Activated naive CD4-positive, alpha-beta T cell treated with anti-CD3 and anti-CD28 coated beads, Interleukin-2, amount 10 ng/mL, durations not matched to agents 7 days and 5 days (primary cell): Measurements from ENCODE around the gene FGD5.

Source experiments
- CTCF ChIA-PET: fragments of 350-600 bp; sonication (Branson Sonifier 250); formaldehyde crosslinking; loops from one replicate; lab custom pipeline; 2021; ENCODE audit warnings: antibody characterized with exemption; lab: Charles Lee
- DNase-seq: peaks from one replicate; pipeline ENCODE4 v3.0.0-alpha.2; 2020
- H3K27ac Mint-ChIP-seq: one replicate; pipeline ENCODE4 v1.8.0; 2021; ENCODE audit warnings: mild to moderate bottlenecking, moderate library complexity, mixed read lengths
- H3K27me3 Mint-ChIP-seq: one replicate; pipeline ENCODE4 v1.8.0; 2021; ENCODE audit warnings: mild to moderate bottlenecking, mixed read lengths
- H3K36me3 Mint-ChIP-seq: one replicate; pipeline ENCODE4 v1.8.0; 2021; ENCODE audit warnings: mixed read lengths
- H3K4me1 Mint-ChIP-seq: one replicate; pipeline ENCODE4 v1.8.0; 2021; ENCODE audit warnings: mixed read lengths
- H3K4me3 Mint-ChIP-seq: one replicate; pipeline ENCODE4 v1.8.0; 2021; ENCODE audit warnings: mild to moderate bottlenecking, moderate library complexity, mixed read lengths
- H3K9me3 Mint-ChIP-seq: one replicate; pipeline ENCODE4 v1.8.0; 2021; ENCODE audit warnings: mixed read lengths

Gene FGD5

GRCh38 chr3:14796403-14797077, 22.2 kb upstream of the FGD5 start:
- CTCF ChIA-PET: interaction anchor here (1.2 kb wide), 1 partner anchor 116 kb away, joined by 3 read pairs; no protein-coding TSS in a partner anchor
- H3K27ac Mint-ChIP-seq: no peak overlapping the region
- H3K4me1 Mint-ChIP-seq: peaks cover 3% of the 10 kb centered on the region
- H3K27me3 Mint-ChIP-seq: peaks cover 68% of the 10 kb centered on the region
- H3K9me3 Mint-ChIP-seq: no peaks in the 10 kb centered on the region
- no peaks in the 10 kb centered on the region for H3K36me3 Mint-ChIP-seq
- no peak for DNase-seq
- no peak overlapping the region for H3K4me3 Mint-ChIP-seq

GRCh38 chr3:14797731-14798130, 21.0 kb upstream of the FGD5 start:
- H3K9me3 Mint-ChIP-seq: no peaks in the 10 kb centered on the region
- H3K27ac Mint-ChIP-seq: no peak overlapping the region
- CTCF ChIA-PET: interaction anchor here (1.3 kb wide), 1 partner anchor 123 kb away, joined by 5 read pairs; no protein-coding TSS in a partner anchor
- no peaks in the 10 kb centered on the region for H3K36me3 Mint-ChIP-seq
- DNase-seq: no peak
- H3K4me3 Mint-ChIP-seq: no peak overlapping the region
- H3K4me1 Mint-ChIP-seq: peaks cover 3% of the 10 kb centered on the region
- H3K27me3 Mint-ChIP-seq: peaks cover 76% of the 10 kb centered on the region

- CTCF ChIA-PET: interaction anchor here (1.3 kb wide), 1 partner anchor 123 kb away, joined by 5 read pairs; no protein-coding TSS in a partner anchor
- no peaks in the 10 kb centered on the region for H3K9me3 Mint-ChIP-seq
- H3K36me3 Mint-ChIP-seq: no peaks in the 10 kb centered on the region
- no peak for DNase-seq
- H3K4me1 Mint-ChIP-seq: peaks cover 6% of the 10 kb centered on the region
- no peak overlapping the region for H3K4me3 Mint-ChIP-seq
- H3K27ac Mint-ChIP-seq: no peak overlapping the region
- peaks cover 77% of the 10 kb centered on the region for H3K27me3 Mint-ChIP-seq
Observed at GRCh38 chr3:14798231-14798630, 20.5 kb upstream of the FGD5 start.

- H3K27me3 Mint-ChIP-seq: peaks cover 78% of the 10 kb centered on the region
- H3K4me1 Mint-ChIP-seq: peaks cover 15% of the 10 kb centered on the region
- H3K36me3 Mint-ChIP-seq: no peaks in the 10 kb centered on the region
- no peak for DNase-seq
- H3K27ac Mint-ChIP-seq: no peak overlapping the region
- CTCF ChIA-PET: interaction anchor here (1.3 kb wide), 1 partner anchor 122 kb away, joined by 5 read pairs; no protein-coding TSS in a partner anchor
- no peaks in the 10 kb centered on the region for H3K9me3 Mint-ChIP-seq
- H3K4me3 Mint-ChIP-seq: no peak overlapping the region
Observed at GRCh38 chr3:14799146-14799545, 19.6 kb upstream of the FGD5 start.

- DNase-seq: no peak
- Mint-ChIP-seq H3K27me3 (peaks cover 86% of the 10 kb centered on the region), H3K4me3 (no peak overlapping the region), H3K4me1 (peaks cover 31% of the 10 kb centered on the region), H3K27ac (no peak overlapping the region), H3K9me3 (no peaks in the 10 kb centered on the region), H3K36me3 (no peaks in the 10 kb centered on the region)
- CTCF ChIA-PET: no interaction called here
Observed at GRCh38 chr3:14801031-14801430, 17.7 kb upstream of the FGD5 start.

GRCh38 chr3:14801668-14802380, 16.9 kb upstream of the FGD5 start:
- Mint-ChIP-seq H3K9me3 (no peaks in the 10 kb centered on the region), H3K4me1 (peaks cover 39% of the 10 kb centered on the region), H3K27me3 (peaks cover 82% of the 10 kb centered on the region), H3K4me3 (no peak overlapping the region), H3K36me3 (no peaks in the 10 kb centered on the region), H3K27ac (no peak overlapping the region)
- DNase-seq: no peak
- CTCF ChIA-PET: no interaction called here

- DNase-seq: no peak
- peaks cover 87% of the 10 kb centered on the region for H3K27me3 Mint-ChIP-seq
- CTCF ChIA-PET: interaction anchor here (0.7 kb wide), 1 partner anchor 119 kb away, joined by 3 read pairs; no protein-coding TSS in a partner anchor
- no peak overlapping the region for H3K4me3 Mint-ChIP-seq
- peaks cover 41% of the 10 kb centered on the region for H3K4me1 Mint-ChIP-seq
- no peaks in the 10 kb centered on the region for H3K36me3 Mint-ChIP-seq
- H3K27ac Mint-ChIP-seq: no peak overlapping the region
- H3K9me3 Mint-ChIP-seq: no peaks in the 10 kb centered on the region
Observed at GRCh38 chr3:14802381-14802731, 16.4 kb upstream of the FGD5 start.

- DNase-seq: peak; percentile 32
Observed at GRCh38 chr3:14803101-14803980, 15.4 kb upstream of the FGD5 start.

GRCh38 chr3:14803981-14804834, 14.6 kb upstream of the FGD5 start:
- peaks cover 88% of the 10 kb centered on the region for H3K27me3 Mint-ChIP-seq
- no peak overlapping the region for H3K4me3 Mint-ChIP-seq
- H3K36me3 Mint-ChIP-seq: no peaks in the 10 kb centered on the region
- CTCF ChIA-PET: interaction anchor here (1.3 kb wide), 1 partner anchor 11 kb away, joined by 3 read pairs; no protein-coding TSS in a partner anchor
- no peak overlapping the region for H3K27ac Mint-ChIP-seq
- no peaks in the 10 kb centered on the region for H3K9me3 Mint-ChIP-seq
- H3K4me1 Mint-ChIP-seq: peaks cover 41% of the 10 kb centered on the region
- DNase-seq: no peak

More at GRCh38 chr3:14803101-14803980, 15.4 kb upstream of the FGD5 start:
- Mint-ChIP-seq H3K4me1 (peaks cover 41% of the 10 kb centered on the region), H3K27ac (no peak overlapping the region), H3K36me3 (no peaks in the 10 kb centered on the region), H3K4me3 (no peak overlapping the region), H3K9me3 (no peaks in the 10 kb centered on the region), H3K27me3 (peaks cover 87% of the 10 kb centered on the region)
- CTCF ChIA-PET: interaction anchor here (0.7 kb wide), 1 partner anchor 118 kb away, joined by 3 read pairs; no protein-coding TSS in a partner anchor

GRCh38 chr3:14804835-14805780, 13.7 kb upstream of the FGD5 start:
- Mint-ChIP-seq H3K4me1 (peaks cover 38% of the 10 kb centered on the region), H3K4me3 (no peak overlapping the region), H3K27me3 (peaks cover 92% of the 10 kb centered on the region), H3K9me3 (no peaks in the 10 kb centered on the region), H3K36me3 (no peaks in the 10 kb centered on the region), H3K27ac (no peak overlapping the region)
- CTCF ChIA-PET: interaction anchor here (1.3 kb wide), 1 partner anchor 12 kb away, joined by 3 read pairs; no protein-coding TSS in a partner anchor
- no peak for DNase-seq

GRCh38 chr3:14805961-14806537, 12.7 kb upstream of the FGD5 start:
- H3K4me3 Mint-ChIP-seq: no peak overlapping the region
- H3K9me3 Mint-ChIP-seq: no peaks in the 10 kb centered on the region
- peaks cover 93% of the 10 kb centered on the region for H3K27me3 Mint-ChIP-seq
- CTCF ChIA-PET: interaction anchor here (1.8 kb wide), 1 partner anchor 115 kb away, joined by 5 read pairs; no protein-coding TSS in a partner anchor
- H3K27ac Mint-ChIP-seq: no peak overlapping the region
- no peak for DNase-seq
- no peaks in the 10 kb centered on the region for H3K36me3 Mint-ChIP-seq
- H3K4me1 Mint-ChIP-seq: peaks cover 38% of the 10 kb centered on the region

GRCh38 chr3:14806641-14807263, 12.0 kb upstream of the FGD5 start:
- peak; percentile 65 for DNase-seq
- H3K36me3 Mint-ChIP-seq: no peaks in the 10 kb centered on the region
- peaks cover 43% of the 10 kb centered on the region for H3K4me1 Mint-ChIP-seq
- CTCF ChIA-PET: interaction anchor here (1.8 kb wide), 1 partner anchor 114 kb away, joined by 5 read pairs; no protein-coding TSS in a partner anchor
- peaks cover 94% of the 10 kb centered on the region for H3K27me3 Mint-ChIP-seq
- H3K4me3 Mint-ChIP-seq: no peak overlapping the region
- no peaks in the 10 kb centered on the region for H3K9me3 Mint-ChIP-seq
- no peak overlapping the region for H3K27ac Mint-ChIP-seq
